ENCODE data around the gene TMEM158. TPM values are rescaled to one million over a fixed set of nuclear protein-coding genes. Genes with fewer than 3 reads are reported as not detected.
A peak's percentile ranks its signal among the peaks of the same experiment; 100 is the strongest.

TMEM158 gene
- total and polyA plus RNA-seq, 2 donors from 2014 or later, result 3.1 to 5.1 TPM

- peak in 1 of 5 donors; percentile 19 for DNase-seq
- Histone ChIP-seq H3K4me1 (ENCODE audit: control insufficient read depth in 2 of 3, insufficient read depth in 2 of 3, low read depth in 1 of 3, low read length in 3 of 3) (peaks cover 0 to 3% (median 0%) of the 10 kb centered on the region in 3 donors), H3K9me3 (ENCODE audit: control insufficient read depth in 2 of 3, insufficient read depth in 1 of 3, low read length in 3 of 3) (no peaks in the 10 kb centered on the region), H3K36me3 (ENCODE audit: control insufficient read depth in 2 of 3, insufficient read depth in 3 of 3, low read length in 3 of 3) (no peaks in the 10 kb centered on the region), H3K9ac (ENCODE audit: low read length in 3 of 3) (no peak overlapping the region), H3K27me3 (ENCODE audit: control insufficient read depth, insufficient read depth, low read length) (no peaks in the 10 kb centered on the region), H3K27ac (ENCODE audit: low read depth in 2 of 2, low read length in 2 of 2) (no peak overlapping the region), H3K4me3 (ENCODE audit: low read length in 3 of 3) (no peak overlapping the region)
- no peak for FAIRE-seq
- intact Hi-C loops (cut with DNase I), result no loop called here
- TF ChIP-seq CTCF (IDR thresholded peaks at IDR 0.05; ENCODE audit: borderline replicate concordance, extremely low read depth, insufficient read depth), result no peak
These were observed 49.2 kb downstream of the TMEM158 start for GRCh38 chr3:45176912-45177311.

Other genes with a start within 250 kb of the TMEM158 start
- gene CLEC3B, start 200.0 kb downstream of the TMEM158 start, total RNA-seq, result 45.3 TPM
- 284 TPM for gene CLEC3B, start 200.0 kb downstream of the TMEM158 start, polyA plus RNA-seq (ENCODE audit: insufficient read depth, low read depth, low replicate concordance)
- gene CDCP1, start 79.9 kb downstream of the TMEM158 start, total RNA-seq, result 39.6 TPM
- 3.7 TPM for gene CDCP1, start 79.9 kb downstream of the TMEM158 start, polyA plus RNA-seq (ENCODE audit: insufficient read depth, low read depth, low replicate concordance)
- 18.9 TPM for gene LARS2, start 162.3 kb upstream of the TMEM158 start, total RNA-seq
- gene LARS2, start 162.3 kb upstream of the TMEM158 start, polyA plus RNA-seq (ENCODE audit: insufficient read depth, low read depth, low replicate concordance), result 15.8 TPM